IMR-90 (cell line): ENCODE measurements around the gene TCHH. TPM values are rescaled to one million over a fixed set of nuclear protein-coding genes. Genes with fewer than 3 reads are reported as not detected.

ENCODE experiments used
- ATAC-seq: fragments of 200-7000 bp; cut with Tn5 transposase; 2 replicates; pipeline ENCODE4 v1.9.1; 2020; ENCODE audit warnings: low read depth, mild to moderate bottlenecking, moderate library complexity
- BruUV-seq: library from RNA; stranded (reverse); fragments of 400-500 nt; replicated peaks from 2 replicates; lab custom pipeline; 2021; lab: Mats Ljungman, UMichigan
- CTCF ChIA-PET: fragments of 300-600 bp; formaldehyde crosslinking; extraction: SDS; loops from one replicate; lab custom pipeline; 2021; ENCODE audit warnings: antibody characterized with exemption; lab: Yijun Ruan, JAX
- POLR2A ChIA-PET: fragments of 300-600 bp; sonication (Branson Sonifier 250); formaldehyde crosslinking; loops from one replicate; lab custom pipeline; 2022; ENCODE audit warnings: antibody characterized with exemption; ENCODE audit not compliant: unreplicated experiment; lab: Charles Lee
- DNase-seq: peaks from one replicate; pipeline ENCODE4 v3.0.0; 2013
- H2AFZ ChIP-seq: replicated peaks from 2 replicates; pipeline ENCODE3; 2013; ENCODE audit warnings: low read length, mild to moderate bottlenecking; ENCODE audit not compliant: poor library complexity
- H2AK5ac ChIP-seq: 2 replicates; pipeline ENCODE4 v1.6.1; 2013; ENCODE audit warnings: low read depth, low read length, inconsistent platforms
- H2AK9ac ChIP-seq: replicated peaks from 2 replicates; pipeline ENCODE3; 2013; ENCODE audit warnings: mild to moderate bottlenecking, low read depth, low read length, moderate library complexity; ENCODE audit not compliant: poor library complexity
- H2BK120ac ChIP-seq: 2 replicates; pipeline ENCODE4 v1.6.1; 2013; ENCODE audit warnings: low read depth, low read length, inconsistent platforms
- H2BK15ac ChIP-seq: 3 replicates; pipeline ENCODE4 v1.6.1; 2013; ENCODE audit warnings: low read depth, low read length, inconsistent platforms
- H2BK20ac ChIP-seq: 2 replicates; pipeline ENCODE4 v1.6.1; 2013; ENCODE audit warnings: low read depth, mild to moderate bottlenecking, inconsistent platforms, low read length, moderate library complexity
- H2BK5ac ChIP-seq: 2 replicates; pipeline ENCODE4 v1.6.1; 2013; ENCODE audit warnings: mild to moderate bottlenecking, low read depth, low read length, inconsistent platforms; ENCODE audit not compliant: poor library complexity, severe bottlenecking
- H3K14ac ChIP-seq: replicated peaks from 2 replicates; pipeline ENCODE4 v1.6.1; 2013; ENCODE audit warnings: low read depth, low read length, inconsistent platforms
- H3K18ac ChIP-seq: 2 replicates; pipeline ENCODE4 v1.6.1; 2013; ENCODE audit warnings: low read depth, low read length, control low read depth
- H3K23ac ChIP-seq: 2 replicates; pipeline ENCODE4 v1.6.1; 2013; ENCODE audit warnings: low read depth, low read length, inconsistent platforms
- H3K27ac ChIP-seq: 2 replicates; pipeline ENCODE4 v1.5.1; 2013; ENCODE audit warnings: mild to moderate bottlenecking, control low read depth, low read length; ENCODE audit not compliant: insufficient read depth
- H3K27me3 ChIP-seq: 2 replicates; pipeline ENCODE4 v1.6.1; 2013; ENCODE audit warnings: low read length; ENCODE audit not compliant: control insufficient read depth, insufficient read depth
- H3K36me3 ChIP-seq: 2 replicates; pipeline ENCODE4 v1.6.1; 2013; ENCODE audit warnings: low read length, mixed read lengths; ENCODE audit not compliant: control insufficient read depth, insufficient read depth
- H3K4ac ChIP-seq: 2 replicates; pipeline ENCODE4 v1.6.1; 2013; ENCODE audit warnings: low read depth, low read length, inconsistent platforms
- H3K4me1 ChIP-seq: 2 replicates; pipeline ENCODE4 v1.6.1; 2013; ENCODE audit warnings: low read length, mixed read lengths; ENCODE audit not compliant: control insufficient read depth, insufficient read depth
- H3K4me2 ChIP-seq: 2 replicates; pipeline ENCODE4 v1.6.1; 2013; ENCODE audit warnings: low read depth, mild to moderate bottlenecking, control low read depth, low read length, moderate library complexity
- H3K4me3 ChIP-seq: 2 replicates; pipeline ENCODE4 v1.5.1; 2013; ENCODE audit warnings: low read depth, mild to moderate bottlenecking, control low read depth, low read length, moderate library complexity; ENCODE audit not compliant: insufficient read depth
- H3K56ac ChIP-seq: 2 replicates; pipeline ENCODE4 v1.6.1; 2013; ENCODE audit warnings: low read length, inconsistent platforms; ENCODE audit not compliant: insufficient read depth; ENCODE audit errors: extremely low read depth
- H3K79me1 ChIP-seq, 2 experiments: 2 replicates each; pipeline ENCODE4 v1.6.1; 2013; ENCODE audit warnings: low read length in 2 of 2, inconsistent platforms in 1 of 2, low read depth in 1 of 2
- H3K9ac ChIP-seq: 2 replicates; pipeline ENCODE4 v1.6.1; 2013; ENCODE audit warnings: low read depth, low read length, control low read depth
- H3K9me1 ChIP-seq: 2 replicates; pipeline ENCODE4 v1.6.1; 2013; ENCODE audit warnings: low read length, inconsistent platforms; ENCODE audit not compliant: insufficient read depth
- H3K9me3 ChIP-seq: 2 replicates; pipeline ENCODE4 v1.6.1; 2013; ENCODE audit warnings: low read length; ENCODE audit not compliant: control insufficient read depth, insufficient read depth
- H4K20me1 ChIP-seq: 2 replicates; pipeline ENCODE4 v1.6.1; 2013; ENCODE audit warnings: low read length, inconsistent platforms; ENCODE audit not compliant: insufficient read depth
- H4K5ac ChIP-seq: 2 replicates; pipeline ENCODE4 v1.6.1; 2013; ENCODE audit warnings: mild to moderate bottlenecking, low read depth, low read length, control low read depth
- H4K8ac ChIP-seq, 2 experiments: 2 replicates each; pipeline ENCODE4 v1.6.1; 2013; ENCODE audit warnings: low read depth in 2 of 2, low read length in 2 of 2, control low read depth in 1 of 2, inconsistent platforms in 1 of 2
- H4K91ac ChIP-seq: 2 replicates; pipeline ENCODE4 v1.6.1; 2013; ENCODE audit warnings: low read depth, low read length, inconsistent platforms; ENCODE audit not compliant: insufficient read depth
- BHLHE40 ChIP-seq: fragments of 150-350 bp; IDR thresholded peaks from 2 replicates; pipeline ENCODE4 v1.6.1; 2016; ENCODE audit warnings: mild to moderate bottlenecking, low read depth, low read length
- CEBPB ChIP-seq: IDR thresholded peaks from 2 replicates; pipeline ENCODE4 v1.6.1; 2012; ENCODE audit warnings: low read depth, low read length, improper control_type of control experiment
- CHD1 ChIP-seq: IDR thresholded peaks from 2 replicates; pipeline ENCODE4 v1.6.1; 2012; ENCODE audit warnings: low read depth, low read length, improper control_type of control experiment
- CTCF ChIP-seq: conservative IDR thresholded peaks from 2 replicates; pipeline ENCODE4 v1.5.1; 2012; ENCODE audit warnings: mild to moderate bottlenecking, low read depth, low read length, improper control_type of control experiment
- ELK1 ChIP-seq: fragments of 150-350 bp; IDR thresholded peaks from 2 replicates; pipeline ENCODE4 v1.6.1; 2016; ENCODE audit warnings: low read depth, mild to moderate bottlenecking, low read length, moderate library complexity, borderline replicate concordance
- FOS ChIP-seq: fragments of 150-350 bp; IDR thresholded peaks from 2 replicates; pipeline ENCODE4 v1.6.1; 2016; ENCODE audit warnings: low read depth, low read length
- MAFK ChIP-seq: IDR thresholded peaks from 2 replicates; pipeline ENCODE4 v1.6.1; 2012; ENCODE audit warnings: low read depth, low read length, improper control_type of control experiment
- MXI1 ChIP-seq: IDR thresholded peaks from 2 replicates; pipeline ENCODE4 v1.6.1; 2012; ENCODE audit warnings: low read depth, mild to moderate bottlenecking, low read length, moderate library complexity, borderline replicate concordance
- NFE2L2 ChIP-seq: fragments of 150-350 bp; IDR thresholded peaks from 2 replicates; pipeline ENCODE4 v1.6.1; 2016; ENCODE audit warnings: low read depth, mild to moderate bottlenecking, low read length
- POLR2A ChIP-seq: IDR thresholded peaks from 2 replicates; pipeline ENCODE4 v1.6.1; 2012; ENCODE audit warnings: mild to moderate bottlenecking, low read depth, low read length
- RAD21 ChIP-seq: IDR thresholded peaks from 2 replicates; pipeline ENCODE4 v1.6.1; 2012; ENCODE audit warnings: low read length, improper control_type of control experiment
- RCOR1 ChIP-seq: IDR thresholded peaks from 2 replicates; pipeline ENCODE4 v1.6.1; 2012; ENCODE audit warnings: mild to moderate bottlenecking, low read length, improper control_type of control experiment; ENCODE audit not compliant: insufficient replicate concordance
- RFX5 ChIP-seq: IDR thresholded peaks from 2 replicates; pipeline ENCODE4 v1.8.0; 2012; ENCODE audit warnings: low read depth, mild to moderate bottlenecking, low read length, moderate library complexity
- WGBS, 2 experiments: methylation state at CpG; one replicate each; pipeline versions ENCODE4 v1.1.5 to v1.1.7; 2013; ENCODE audit warnings: missing lambda C conversion rate in 2 of 2; ENCODE audit not compliant: insufficient read length in 1 of 2; ENCODE audit errors: extremely low coverage in 2 of 2; 5-methylcytosine and 5-hydroxymethylcytosine counted together
- dilution Hi-C: fragments of 300-500 bp; cut with HindIII; formaldehyde crosslinking; loops from one replicate; pipeline ENCODE4 v1.14.3; 2018; ENCODE audit warnings: low sequenced_read_pairs; ENCODE audit not compliant: unreplicated experiment
- in situ Hi-C: fragments of 300-500 bp; cut with MboI; formaldehyde crosslinking; loops from 3 replicates; pipeline ENCODE4 v1.14.3; 2019; ENCODE audit warnings: low sequenced_read_pairs, inconsistent platforms, mixed read lengths
- intact Hi-C: fragments of 100-400 bp; cut with micrococcal nuclease; formaldehyde crosslinking; loops from 2 replicates; pipeline ENCODE4 v1.10.0; 2022
- polyA plus RNA-seq, 3 experiments: library from polyadenylated mRNA; depleted of rRNA; stranded (reverse); fragments of >200 nt; gene quantifications; 2 replicates each; pipeline ENCODE4 v1.2.3, GENCODE V29; 2012; ENCODE audit warnings: low replicate concordance in 1 of 3
- total RNA-seq: library from RNA; depleted of rRNA; stranded (reverse); fragments of >200 nt; gene quantifications from 2 replicates; pipeline ENCODE4 v1.2.3, GENCODE V29; 2012
- TF ChIP-seq, protein P1 (sequence below): fragments of 150-350 bp; IDR thresholded peaks from 2 replicates; pipeline ENCODE4 v1.6.1; 2017; ENCODE audit warnings: mild to moderate bottlenecking, antibody characterized with exemption, low read length, low read depth

TCHH gene
- total and polyA plus RNA-seq, 2 of the 4 experiments (the other 2 are of a cell fraction): not detected

- H4K8ac ChIP-seq: no peak overlapping the region
- POLR2A ChIA-PET: no interaction called here
- peak overlapping the region; percentile 73 for H2AFZ ChIP-seq
- no peak overlapping the region; the same call in 1 of the 2 replicates for H3K4me3 ChIP-seq
- H3K27me3 ChIP-seq: peaks cover 55% of the 10 kb centered on the region
- no peak overlapping the region for H2BK15ac ChIP-seq
- in situ Hi-C loops: no loop called here
- no peak overlapping the region for H3K27ac ChIP-seq
- BruUV-seq: no TSS peak
- CTCF ChIA-PET: no interaction called here
- no peak overlapping the region for H4K5ac ChIP-seq
- peaks cover 3% of the 10 kb centered on the region; the same call in 1 of the 2 replicates for H3K4me1 ChIP-seq
- H3K4me2 ChIP-seq: no peak overlapping the region; the same call in 1 of the 2 replicates
- no peak overlapping the region for H4K91ac ChIP-seq
- H3K4ac ChIP-seq: no peak overlapping the region
- no peak overlapping the region for H2AK9ac ChIP-seq
- H3K14ac ChIP-seq: no peak overlapping the region
- H3K56ac ChIP-seq: no peak overlapping the region
- dilution Hi-C loops: no loop called here
- H3K18ac ChIP-seq: no peak overlapping the region
- no peak overlapping the region for H2BK20ac ChIP-seq
- H4K20me1 ChIP-seq: no peaks in the 10 kb centered on the region
- WGBS, 2 experiments: 0% methylated on average over 1 of the region's 13 CpGs; no CpG with 5 or more reads in 1 of the 2 experiments
- no peak overlapping the region for H3K23ac ChIP-seq
- no peak overlapping the region for H2BK5ac ChIP-seq
- no peak for TF ChIP-seq RCOR1
- no peak for TF ChIP-seq POLR2A
- no peak for TF ChIP-seq RAD21
- no peak for TF ChIP-seq NFE2L2
- no peak for TF ChIP-seq CHD1
- no peak for TF ChIP-seq ELK1
- TF ChIP-seq, protein P1, sequence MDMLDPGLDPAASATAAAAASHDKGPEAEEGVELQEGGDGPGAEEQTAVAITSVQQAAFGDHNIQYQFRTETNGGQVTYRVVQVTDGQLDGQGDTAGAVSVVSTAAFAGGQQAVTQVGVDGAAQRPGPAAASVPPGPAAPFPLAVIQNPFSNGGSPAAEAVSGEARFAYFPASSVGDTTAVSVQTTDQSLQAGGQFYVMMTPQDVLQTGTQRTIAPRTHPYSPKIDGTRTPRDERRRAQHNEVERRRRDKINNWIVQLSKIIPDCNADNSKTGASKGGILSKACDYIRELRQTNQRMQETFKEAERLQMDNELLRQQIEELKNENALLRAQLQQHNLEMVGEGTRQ: no peak
- TF ChIP-seq MAFK: no peak
- TF ChIP-seq CEBPB: no peak
- TF ChIP-seq FOS: no peak
- TF ChIP-seq RFX5: no peak
- TF ChIP-seq BHLHE40: no peak
- no peak for TF ChIP-seq MXI1
- no peak for TF ChIP-seq CTCF
- no peaks in the 10 kb centered on the region for H3K36me3 ChIP-seq
- H2BK120ac ChIP-seq: no peak overlapping the region
- DNase-seq (no peak), ATAC-seq (no peak)
- H3K9me3 ChIP-seq: peaks cover 13% of the 10 kb centered on the region
- no peak overlapping the region for H2AK5ac ChIP-seq
- H3K79me1 ChIP-seq: no peaks in the 10 kb centered on the region
- intact Hi-C loops: loop anchor here (5.0 kb wide), 1 partner anchor 61 kb away; no protein-coding TSS in a partner anchor
- H3K9ac ChIP-seq: no peak overlapping the region
- no peaks in the 10 kb centered on the region for H3K9me1 ChIP-seq
Measured at GRCh38 chr1:152112885-152113432, 2.3 kb downstream of the TCHH start.
